Testis (tissue), 3 donors: ENCODE data around the gene DCAF10. TPM values are rescaled to one million over a fixed set of nuclear protein-coding genes. Genes with fewer than 3 reads are reported as not detected.
"Not testable (repeated sequence)": the region's sequence is repeated elsewhere in the genome, so short reads cannot be mapped to it uniquely, and the experiment has no call there.

ENCODE experiments used
- DNase-seq: peaks from one replicate; pipeline ENCODE4 v3.0.0-alpha.2; 2019
- H3K27ac ChIP-seq, 2 donors: fragments of 200-600 bp; sonication (generic); one replicate each; pipeline ENCODE4 v1.5.1; 2019
- H3K27me3 ChIP-seq: fragments of 200-600 bp; sonication (generic); one replicate; pipeline ENCODE4 v1.5.1; 2019
- H3K36me3 ChIP-seq: fragments of 200-600 bp; sonication (generic); one replicate; pipeline ENCODE4 v1.5.1; 2017; ENCODE audit warnings: low read depth; ENCODE audit errors: missing control alignments
- H3K4me1 ChIP-seq: fragments of 200-600 bp; sonication (generic); one replicate; pipeline ENCODE4 v1.5.1; 2019
- H3K4me3 ChIP-seq, 2 donors: fragments of 200-600 bp; sonication (generic); one replicate each; pipeline ENCODE4 v1.5.1; 2017 to 2019
- H3K9me3 ChIP-seq: fragments of 200-600 bp; sonication (generic); one replicate; pipeline ENCODE4 v1.5.1; 2017
- POLR2A ChIP-seq: fragments of 450-650 bp; IDR thresholded peaks from one replicate; pipeline ENCODE4 v1.6.1; 2017; ENCODE audit warnings: antibody characterized with exemption, mild to moderate bottlenecking, moderate library complexity
- WGBS, 2 donors: methylation state at CpG; one replicate each; pipeline ENCODE4 v1.1.5; 2018; 5-methylcytosine and 5-hydroxymethylcytosine counted together
- intact Hi-C: fragments of 100-400 bp; cut with DNase I; formaldehyde crosslinking; loops from one replicate; pipeline ENCODE4 v1.15.1; 2023; ENCODE audit warnings: low total_unique reads
- polyA plus RNA-seq: library from polyadenylated mRNA; stranded (reverse); fragments of 350-450 nt; fragmentation: Illumina TruSeq; extraction: RNeasy Lipid Tissue Mini Kit (QIAGEN cat#74804); gene quantifications from one replicate; pipeline ENCODE4 v1.2.3, GENCODE V29; 2014; ENCODE audit warnings: low read depth, low replicate concordance; ENCODE audit not compliant: insufficient read depth
- total RNA-seq, 2 donors: library from RNA; depleted of rRNA; stranded (reverse); fragments of >200 nt; gene quantifications; one replicate each; pipeline ENCODE4 v1.2.3, GENCODE V29; 2016
- TF ChIP-seq, protein P1 (sequence below), 3 experiments: fragments of 450-650 bp in 2 of 3; fragments of 200-600 bp in 1 of 3; sonication (generic) in 1 of 3; IDR thresholded peaks; one replicate each; pipeline ENCODE4 v1.5.1; 2016 to 2019; ENCODE audit warnings: antibody characterized with exemption in 3 of 3, mild to moderate bottlenecking in 2 of 3, moderate library complexity in 1 of 3

DCAF10 gene
- total and polyA plus RNA-seq, 3 donors from 2014 or later, result 77.3 to 104 (median 77.9) TPM

DNA sequence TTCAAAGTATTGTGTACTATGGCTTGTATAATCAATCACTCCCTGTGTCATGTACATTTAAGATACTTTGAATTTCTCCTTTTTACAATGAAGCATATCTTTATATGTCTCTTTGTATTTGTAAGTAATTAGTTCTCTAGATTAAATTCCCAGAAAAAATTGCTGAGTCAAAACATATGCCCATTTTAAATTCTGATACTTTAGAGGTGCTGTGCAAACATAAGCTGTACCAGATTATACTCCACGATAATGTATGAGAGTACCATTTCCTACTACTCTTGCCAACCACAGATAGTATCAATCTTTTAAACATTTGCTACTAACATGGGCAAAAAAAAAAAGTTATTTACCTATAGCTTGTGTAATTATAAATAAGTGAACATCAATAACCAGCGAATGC, 18.3 kb downstream of the DCAF10 start:
- H3K4me1 ChIP-seq, result no peaks in the 10 kb centered on the region
- no peaks in the 10 kb centered on the region for H3K27me3 ChIP-seq
- intact Hi-C loops, result no loop called here
- 78 to 86% methylated on average over 2 of the region's 2 CpGs for WGBS, 2 donors
- no peak overlapping the region for H3K4me3 ChIP-seq
- no peaks in the 10 kb centered on the region for H3K36me3 ChIP-seq
- TF ChIP-seq, protein P1, sequence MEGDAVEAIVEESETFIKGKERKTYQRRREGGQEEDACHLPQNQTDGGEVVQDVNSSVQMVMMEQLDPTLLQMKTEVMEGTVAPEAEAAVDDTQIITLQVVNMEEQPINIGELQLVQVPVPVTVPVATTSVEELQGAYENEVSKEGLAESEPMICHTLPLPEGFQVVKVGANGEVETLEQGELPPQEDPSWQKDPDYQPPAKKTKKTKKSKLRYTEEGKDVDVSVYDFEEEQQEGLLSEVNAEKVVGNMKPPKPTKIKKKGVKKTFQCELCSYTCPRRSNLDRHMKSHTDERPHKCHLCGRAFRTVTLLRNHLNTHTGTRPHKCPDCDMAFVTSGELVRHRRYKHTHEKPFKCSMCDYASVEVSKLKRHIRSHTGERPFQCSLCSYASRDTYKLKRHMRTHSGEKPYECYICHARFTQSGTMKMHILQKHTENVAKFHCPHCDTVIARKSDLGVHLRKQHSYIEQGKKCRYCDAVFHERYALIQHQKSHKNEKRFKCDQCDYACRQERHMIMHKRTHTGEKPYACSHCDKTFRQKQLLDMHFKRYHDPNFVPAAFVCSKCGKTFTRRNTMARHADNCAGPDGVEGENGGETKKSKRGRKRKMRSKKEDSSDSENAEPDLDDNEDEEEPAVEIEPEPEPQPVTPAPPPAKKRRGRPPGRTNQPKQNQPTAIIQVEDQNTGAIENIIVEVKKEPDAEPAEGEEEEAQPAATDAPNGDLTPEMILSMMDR (IDR thresholded peaks at IDR 0.05), result no peak
- TF ChIP-seq POLR2A, result no peak
- no peaks in the 10 kb centered on the region for H3K9me3 ChIP-seq
- no peak overlapping the region for H3K27ac ChIP-seq
- no peak for DNase-seq

DNA sequence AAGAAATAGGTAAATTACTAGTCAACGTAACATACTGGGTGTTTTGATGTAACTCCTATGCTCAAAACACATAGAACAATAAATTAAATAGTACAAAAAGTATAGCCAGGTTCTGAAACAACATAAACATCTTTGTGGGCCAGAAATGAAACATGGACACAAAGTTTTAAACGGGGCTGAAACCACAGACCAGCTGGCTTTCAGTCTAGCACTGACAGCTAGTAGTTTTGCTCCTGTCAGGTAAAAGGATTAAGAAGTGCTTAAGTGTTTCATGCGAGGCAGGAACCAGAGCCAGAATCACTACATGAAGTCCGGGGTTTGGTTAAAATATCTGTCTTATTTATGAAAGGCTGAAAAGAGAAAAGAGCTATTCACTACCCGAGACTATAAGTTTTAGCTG, 19.5 kb downstream of the DCAF10 start:
- intact Hi-C loops, result no loop called here
- 82 to 87% methylated on average over 5 of the region's 5 CpGs for WGBS, 2 donors

DNA sequence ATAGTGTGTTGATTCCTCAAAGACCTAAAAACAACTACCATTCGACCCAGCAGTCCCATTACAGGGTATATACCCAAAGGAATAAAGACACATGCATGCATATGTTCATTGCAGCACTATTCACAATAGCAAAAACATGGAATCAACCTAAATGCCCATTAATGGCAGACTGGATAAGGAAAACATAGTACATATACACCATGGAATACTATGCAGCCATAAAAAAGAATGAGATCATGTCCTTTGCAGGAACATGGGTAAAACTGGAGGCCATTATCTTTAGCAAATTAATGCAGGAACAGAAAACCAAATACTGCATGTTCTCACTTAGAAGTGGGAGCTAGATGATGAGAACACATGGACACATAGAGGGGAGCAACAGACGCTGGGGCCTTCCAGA, 24.6 kb downstream of the DCAF10 start:
- intact Hi-C loops, DNase-seq: not testable (repeated sequence)
- 78 to 95% methylated on average over 2 of the region's 2 CpGs for WGBS, 2 donors

More for the DNA sequence above, 19.5 kb downstream of the DCAF10 start:
- Histone ChIP-seq H3K9me3 (no peaks in the 10 kb centered on the region), H3K4me1 (no peaks in the 10 kb centered on the region), H3K4me3 (no peak overlapping the region), H3K27me3 (no peaks in the 10 kb centered on the region), H3K27ac (no peak overlapping the region), H3K36me3 (no peaks in the 10 kb centered on the region)
- TF ChIP-seq POLR2A, result no peak
- TF ChIP-seq, protein P1 (IDR thresholded peaks at IDR 0.05), result no peak
- no peak for DNase-seq

DNA sequence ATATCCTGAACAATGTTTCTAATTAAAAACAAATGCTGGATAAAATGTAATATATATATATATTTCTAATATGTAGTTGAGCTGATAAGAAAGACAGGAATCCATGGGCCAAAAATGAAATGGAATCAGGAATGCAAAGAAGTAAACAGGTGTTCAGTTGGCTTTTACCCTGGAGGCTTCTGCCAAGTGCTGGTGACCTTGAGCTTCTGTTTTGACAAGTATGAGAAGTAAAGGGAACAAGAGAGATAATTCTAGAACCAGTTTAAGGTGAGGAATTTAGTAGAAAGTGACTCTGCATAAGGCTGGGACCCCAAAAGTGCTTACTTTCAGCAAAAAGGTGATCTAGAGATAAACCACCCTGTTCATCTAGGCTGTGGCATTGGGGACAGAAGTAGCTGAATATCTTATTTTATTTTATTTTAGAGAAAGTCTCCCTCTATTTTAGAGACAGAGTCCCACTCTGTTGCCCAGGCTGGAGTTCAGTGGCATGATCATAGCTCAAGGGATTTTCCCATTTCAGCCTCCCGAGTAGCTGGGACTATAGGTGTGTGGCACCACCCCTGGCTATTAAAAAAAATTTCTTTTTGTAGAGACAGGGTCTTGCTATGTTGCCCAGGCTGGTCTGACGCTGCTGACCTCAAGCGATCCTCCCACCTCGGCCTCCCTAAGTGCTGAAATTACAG, 27.0 kb downstream of the DCAF10 start:
- intact Hi-C loops, result no loop called here
- WGBS, 2 donors, result 92 to 95% methylated on average over 4 of the region's 4 CpGs
- DNase-seq, result no peak

More for the DNA sequence above, 24.6 kb downstream of the DCAF10 start:
- not testable (repeated sequence) for H3K9me3 ChIP-seq, H3K27ac ChIP-seq, H3K4me1 ChIP-seq, H3K27me3 ChIP-seq, H3K4me3 ChIP-seq, H3K36me3 ChIP-seq

DNA sequence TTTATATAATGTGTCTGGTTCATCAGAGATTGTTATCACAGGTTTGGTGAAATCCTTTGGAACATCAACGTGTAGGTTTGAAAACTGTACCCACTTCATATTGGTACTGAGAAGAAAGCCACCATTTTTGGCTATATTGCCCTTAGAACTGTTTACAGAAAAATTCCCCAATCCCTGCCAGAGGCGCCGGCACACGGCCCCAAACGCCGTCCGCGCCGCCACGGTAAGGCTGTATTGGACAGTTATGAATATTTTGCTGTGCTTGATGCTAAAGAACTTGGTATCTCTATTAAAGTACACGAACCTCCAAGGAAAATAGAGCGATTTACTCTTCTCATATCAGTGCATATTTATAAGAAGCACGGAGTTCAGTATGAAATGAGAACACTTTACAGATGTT, 35.2 kb downstream of the DCAF10 start:
- Histone ChIP-seq H3K4me1 (no peaks in the 10 kb centered on the region), H3K36me3 (no peaks in the 10 kb centered on the region), H3K9me3 (no peaks in the 10 kb centered on the region), H3K4me3 (no peak overlapping the region), H3K27ac (no peak overlapping the region), H3K27me3 (no peaks in the 10 kb centered on the region)
- intact Hi-C loops, result no loop called here
- no peak for DNase-seq
- 66 to 74% methylated on average over 13 of the region's 13 CpGs for WGBS, 2 donors
- TF ChIP-seq, protein P1 (IDR thresholded peaks at IDR 0.05), result no peak
- TF ChIP-seq POLR2A, result no peak

More for the DNA sequence above, 27.0 kb downstream of the DCAF10 start:
- no peaks in the 10 kb centered on the region for H3K9me3 ChIP-seq
- H3K4me1 ChIP-seq, result no peaks in the 10 kb centered on the region
- no peak overlapping the region for H3K27ac ChIP-seq
- no peaks in the 10 kb centered on the region for H3K36me3 ChIP-seq
- TF ChIP-seq, protein P1 (IDR thresholded peaks at IDR 0.05), result no peak
- TF ChIP-seq POLR2A, result no peak
- H3K4me3 ChIP-seq, result no peak overlapping the region
- H3K27me3 ChIP-seq, result no peaks in the 10 kb centered on the region
